ENCODE results near the gene NFIA.

NFIA gene

GRCh38 chr1:61111084-61112004 is 29.0 kb downstream of the NFIA start:
- no peak overlapping the region for H3K4me3 ChIP-seq (ENCODE audit: low read depth, low read length)
- in situ Hi-C loops (cut with HindIII; ENCODE audit: low sequenced_read_pairs): no loop called here
- no peak for DNase-seq (ENCODE audit: low read depth, low spot score)
- TF ChIP-seq CTCF (IDR thresholded peaks at IDR 0.05; ENCODE audit: low read depth, low read length): no peak

- DNase-seq (ENCODE audit: low read depth, low spot score): no peak
- in situ Hi-C loops (cut with HindIII; ENCODE audit: low sequenced_read_pairs): no loop called here
- H3K4me3 ChIP-seq (ENCODE audit: low read depth, low read length): no peak overlapping the region
- no peak for TF ChIP-seq CTCF (IDR thresholded peaks at IDR 0.05; ENCODE audit: low read depth, low read length)
These were observed 32.0 kb downstream of the NFIA start for GRCh38 chr1:61114178-61114870.

GRCh38 chr1:61115436-61115835 is 33.1 kb downstream of the NFIA start:
- H3K4me3 ChIP-seq (ENCODE audit: low read depth, low read length): no peak overlapping the region
- DNase-seq (ENCODE audit: low read depth, low spot score): no peak
- in situ Hi-C loops (cut with HindIII; ENCODE audit: low sequenced_read_pairs): no loop called here
- no peak for TF ChIP-seq CTCF (IDR thresholded peaks at IDR 0.05; ENCODE audit: low read depth, low read length)

- no peak overlapping the region for H3K4me3 ChIP-seq (ENCODE audit: low read depth, low read length)
- in situ Hi-C loops (cut with HindIII; ENCODE audit: low sequenced_read_pairs): no loop called here
- DNase-seq (ENCODE audit: low read depth, low spot score): no peak
- no peak for TF ChIP-seq CTCF (IDR thresholded peaks at IDR 0.05; ENCODE audit: low read depth, low read length)
These were observed 34.1 kb downstream of the NFIA start for GRCh38 chr1:61116421-61116820.

GRCh38 chr1:61117283-61117682 is 34.9 kb downstream of the NFIA start:
- DNase-seq (ENCODE audit: low read depth, low spot score): no peak
- in situ Hi-C loops (cut with HindIII; ENCODE audit: low sequenced_read_pairs): no loop called here
- H3K4me3 ChIP-seq (ENCODE audit: low read depth, low read length): no peak overlapping the region
- no peak for TF ChIP-seq CTCF (IDR thresholded peaks at IDR 0.05; ENCODE audit: low read depth, low read length)

- TF ChIP-seq CTCF (IDR thresholded peaks at IDR 0.05; ENCODE audit: low read depth, low read length): no peak
- H3K4me3 ChIP-seq (ENCODE audit: low read depth, low read length): no peak overlapping the region
- no peak for DNase-seq (ENCODE audit: low read depth, low spot score)
- in situ Hi-C loops (cut with HindIII; ENCODE audit: low sequenced_read_pairs): no loop called here
These were observed 36.7 kb downstream of the NFIA start for GRCh38 chr1:61119085-61119484.

Data from astrocyte of the spinal cord (primary cell).